Measurements from ENCODE around the gene LPAR5. TPM values are rescaled to one million over a fixed set of nuclear protein-coding genes. Genes with fewer than 3 reads are reported as not detected.

The LPAR5 gene
- total and polyA plus RNA-seq, 2 experiments from 2014 or later = 0.32 to 0.38 TPM

DNA sequence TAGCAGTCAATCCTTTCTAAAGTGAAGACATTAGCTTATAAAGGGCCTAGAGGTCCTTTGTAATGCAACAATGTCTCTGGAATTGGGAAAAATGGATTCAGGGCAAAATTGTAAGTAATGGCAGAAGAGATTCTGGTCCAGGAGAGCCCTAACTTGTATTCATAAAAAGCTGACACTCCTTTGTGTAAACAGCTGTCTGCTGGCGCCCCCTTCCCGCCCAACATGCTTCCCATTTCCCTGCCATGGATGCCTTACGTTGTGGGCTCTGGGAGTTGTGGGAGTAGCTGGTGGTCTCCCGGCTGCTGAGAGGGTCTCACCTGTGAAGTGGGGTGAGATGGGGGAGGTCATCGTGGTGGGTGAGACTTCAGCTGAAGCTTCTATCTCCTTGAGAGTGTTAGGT lies 9.1 kb upstream of the LPAR5 start:
- Mint-ChIP-seq H3K27ac (no peak overlapping the region), H3K4me3 (no peak overlapping the region), H3K27me3 (ENCODE audit: insufficient read depth, low read depth, poor library complexity) (peaks cover 6% of the 10 kb centered on the region), H3K9me3 (no peaks in the 10 kb centered on the region), H3K36me3 (ENCODE audit: low read depth) (peaks cover 5% of the 10 kb centered on the region; the same call in 1 of the 3 replicates), H3K4me1 (peaks cover 9% of the 10 kb centered on the region)
- H3K27ac ChIP-seq (ENCODE audit: low read depth) = no peak overlapping the region
- no peaks in the 10 kb centered on the region for H3K79me2 ChIP-seq (replicated peaks; ENCODE audit: insufficient read depth)
- TF ChIP-seq EZH2phosphoT487 (IDR thresholded peaks at IDR 0.05; ENCODE audit: unreplicated experiment) = no peak
- TF ChIP-seq, protein P1, sequence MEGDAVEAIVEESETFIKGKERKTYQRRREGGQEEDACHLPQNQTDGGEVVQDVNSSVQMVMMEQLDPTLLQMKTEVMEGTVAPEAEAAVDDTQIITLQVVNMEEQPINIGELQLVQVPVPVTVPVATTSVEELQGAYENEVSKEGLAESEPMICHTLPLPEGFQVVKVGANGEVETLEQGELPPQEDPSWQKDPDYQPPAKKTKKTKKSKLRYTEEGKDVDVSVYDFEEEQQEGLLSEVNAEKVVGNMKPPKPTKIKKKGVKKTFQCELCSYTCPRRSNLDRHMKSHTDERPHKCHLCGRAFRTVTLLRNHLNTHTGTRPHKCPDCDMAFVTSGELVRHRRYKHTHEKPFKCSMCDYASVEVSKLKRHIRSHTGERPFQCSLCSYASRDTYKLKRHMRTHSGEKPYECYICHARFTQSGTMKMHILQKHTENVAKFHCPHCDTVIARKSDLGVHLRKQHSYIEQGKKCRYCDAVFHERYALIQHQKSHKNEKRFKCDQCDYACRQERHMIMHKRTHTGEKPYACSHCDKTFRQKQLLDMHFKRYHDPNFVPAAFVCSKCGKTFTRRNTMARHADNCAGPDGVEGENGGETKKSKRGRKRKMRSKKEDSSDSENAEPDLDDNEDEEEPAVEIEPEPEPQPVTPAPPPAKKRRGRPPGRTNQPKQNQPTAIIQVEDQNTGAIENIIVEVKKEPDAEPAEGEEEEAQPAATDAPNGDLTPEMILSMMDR (conservative IDR thresholded peaks at IDR 0.05; ENCODE audit: low read depth in 2 of 2) = peak; percentile 54 to 77
- H3K4me2 ChIP-seq = no peak overlapping the region
- DNase-seq (ENCODE audit: low spot score) = peak; percentile 66
- H3K4me1 ChIP-seq (ENCODE audit: insufficient read depth) = peaks cover 10% of the 10 kb centered on the region; the same call in 1 of the 2 replicates
- H4K20me1 ChIP-seq (replicated peaks; ENCODE audit: insufficient read depth) = no peaks in the 10 kb centered on the region
- H3K36me3 ChIP-seq (ENCODE audit: insufficient read depth) = no peaks in the 10 kb centered on the region
- peak; percentile 40 for ATAC-seq
- peak overlapping the region; percentile 70 for H2AFZ ChIP-seq
- peaks cover 27% of the 10 kb centered on the region for H3K27me3 ChIP-seq (ENCODE audit: insufficient read depth)
- H3F3A ChIP-seq (replicated peaks; ENCODE audit: low read depth) = peaks cover 9% of the 10 kb centered on the region; the same call in 1 of the 2 replicates
- no peaks in the 10 kb centered on the region for H3K9me2 ChIP-seq (ENCODE audit: insufficient read depth)
- no peak overlapping the region for H3K4me3 ChIP-seq

DNA sequence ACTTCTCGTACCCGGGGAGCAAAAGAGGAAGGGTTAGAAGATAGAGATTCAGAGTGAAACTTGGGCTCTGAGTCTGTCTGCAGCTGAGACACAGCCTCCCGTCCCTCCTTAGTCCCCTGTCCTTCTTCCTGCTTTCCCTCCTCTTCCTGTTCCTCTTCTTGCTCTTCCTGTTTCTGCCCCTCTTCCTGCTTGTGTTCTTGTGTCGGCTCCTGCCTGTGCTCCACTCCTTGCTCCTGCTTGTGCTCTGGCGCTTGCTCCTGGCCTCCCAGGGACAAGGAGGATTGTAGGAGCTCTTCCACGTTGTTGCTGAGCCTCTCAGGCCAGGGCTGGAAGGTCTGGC lies 8.5 kb upstream of the LPAR5 start:
- Histone ChIP-seq H2AFZ (0 out of 2 replicates have a peak overlapping the region, but pooled peaks have one; percentile 38), H3K27me3 (ENCODE audit: insufficient read depth) (peaks cover 27% of the 10 kb centered on the region), H3K4me1 (ENCODE audit: insufficient read depth) (peaks cover 10% of the 10 kb centered on the region; the same call in 1 of the 2 replicates), H3K27ac (ENCODE audit: low read depth) (no peak overlapping the region), H3K36me3 (ENCODE audit: insufficient read depth) (no peaks in the 10 kb centered on the region), H3K79me2 (replicated peaks; ENCODE audit: insufficient read depth) (no peaks in the 10 kb centered on the region), H3F3A (replicated peaks; ENCODE audit: low read depth) (peaks cover 9% of the 10 kb centered on the region; the same call in 1 of the 2 replicates), H3K9me2 (ENCODE audit: insufficient read depth) (no peaks in the 10 kb centered on the region), H4K20me1 (replicated peaks; ENCODE audit: insufficient read depth) (no peaks in the 10 kb centered on the region), H3K4me3 (no peak overlapping the region), H3K4me2 (no peak overlapping the region)
- H3K36me3 Mint-ChIP-seq (ENCODE audit: low read depth) = peaks cover 5% of the 10 kb centered on the region; the same call in 1 of the 3 replicates
- H3K4me1 Mint-ChIP-seq = peaks cover 9% of the 10 kb centered on the region
- DNase-seq (ENCODE audit: low spot score) = no peak
- H3K27me3 Mint-ChIP-seq (ENCODE audit: insufficient read depth, low read depth, poor library complexity) = peaks cover 9% of the 10 kb centered on the region
- no peak for ATAC-seq
- no peaks in the 10 kb centered on the region for H3K9me3 Mint-ChIP-seq
- H3K27ac Mint-ChIP-seq = no peak overlapping the region
- no peak overlapping the region for H3K4me3 Mint-ChIP-seq
- TF ChIP-seq ZNF331 (CRISPR knock-in tag; IDR thresholded peaks at IDR 0.05; ENCODE audit: low read depth) (no peak), CREB1 (CRISPR knock-in tag; IDR thresholded peaks at IDR 0.05; ENCODE audit: low read depth) (no peak), JUNB (IDR thresholded peaks at IDR 0.05; ENCODE audit: unreplicated experiment) (no peak), EZH2 (IDR thresholded peaks at IDR 0.05; ENCODE audit: low read depth, unreplicated experiment) (no peak), REST (IDR thresholded peaks at IDR 0.05; ENCODE audit: unreplicated experiment) (no peak), STAT1 (IDR thresholded peaks at IDR 0.05; ENCODE audit: unreplicated experiment) (no peak), EZH2phosphoT487 (IDR thresholded peaks at IDR 0.05; ENCODE audit: unreplicated experiment) (no peak), ZNF114 (CRISPR knock-in tag; IDR thresholded peaks at IDR 0.05) (no peak)
- TF ChIP-seq, protein P2, sequence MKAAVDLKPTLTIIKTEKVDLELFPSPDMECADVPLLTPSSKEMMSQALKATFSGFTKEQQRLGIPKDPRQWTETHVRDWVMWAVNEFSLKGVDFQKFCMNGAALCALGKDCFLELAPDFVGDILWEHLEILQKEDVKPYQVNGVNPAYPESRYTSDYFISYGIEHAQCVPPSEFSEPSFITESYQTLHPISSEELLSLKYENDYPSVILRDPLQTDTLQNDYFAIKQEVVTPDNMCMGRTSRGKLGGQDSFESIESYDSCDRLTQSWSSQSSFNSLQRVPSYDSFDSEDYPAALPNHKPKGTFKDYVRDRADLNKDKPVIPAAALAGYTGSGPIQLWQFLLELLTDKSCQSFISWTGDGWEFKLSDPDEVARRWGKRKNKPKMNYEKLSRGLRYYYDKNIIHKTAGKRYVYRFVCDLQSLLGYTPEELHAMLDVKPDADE (IDR thresholded peaks at IDR 0.05) = no peak
